C4-2B (cell line): ENCODE measurements around the gene ZNF420.

Experiments used
- ZFX ChIP-seq: fragments of 450-650 bp; IDR thresholded peaks from 2 replicates; pipeline ENCODE4 v1.6.1; 2017
- TF ChIP-seq, protein P1 (sequence below): fragments of 450-650 bp; conservative IDR thresholded peaks from 2 replicates; pipeline ENCODE4 v1.5.1; 2017; ENCODE audit warnings: mild to moderate bottlenecking

DNA sequence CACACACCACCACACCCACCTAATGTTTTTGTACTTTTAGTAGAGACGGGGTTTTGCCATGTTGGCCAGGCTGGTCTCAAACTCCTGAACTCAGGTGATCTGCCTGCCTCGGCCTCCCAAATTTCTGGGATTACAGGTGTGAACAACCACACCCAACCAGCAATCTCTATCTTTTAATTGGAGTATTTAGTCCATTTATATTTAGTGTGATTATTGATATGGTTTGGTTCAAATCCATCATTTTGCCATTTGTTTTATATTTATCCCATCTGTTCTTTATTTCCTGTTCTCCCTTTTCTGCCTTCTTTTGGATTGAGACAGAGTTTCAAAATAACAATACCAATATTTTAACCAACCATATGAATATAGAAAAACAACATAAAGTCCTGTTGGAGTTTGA lies 4.1 kb downstream of the ZNF420 start:
- TF ChIP-seq, protein P1, sequence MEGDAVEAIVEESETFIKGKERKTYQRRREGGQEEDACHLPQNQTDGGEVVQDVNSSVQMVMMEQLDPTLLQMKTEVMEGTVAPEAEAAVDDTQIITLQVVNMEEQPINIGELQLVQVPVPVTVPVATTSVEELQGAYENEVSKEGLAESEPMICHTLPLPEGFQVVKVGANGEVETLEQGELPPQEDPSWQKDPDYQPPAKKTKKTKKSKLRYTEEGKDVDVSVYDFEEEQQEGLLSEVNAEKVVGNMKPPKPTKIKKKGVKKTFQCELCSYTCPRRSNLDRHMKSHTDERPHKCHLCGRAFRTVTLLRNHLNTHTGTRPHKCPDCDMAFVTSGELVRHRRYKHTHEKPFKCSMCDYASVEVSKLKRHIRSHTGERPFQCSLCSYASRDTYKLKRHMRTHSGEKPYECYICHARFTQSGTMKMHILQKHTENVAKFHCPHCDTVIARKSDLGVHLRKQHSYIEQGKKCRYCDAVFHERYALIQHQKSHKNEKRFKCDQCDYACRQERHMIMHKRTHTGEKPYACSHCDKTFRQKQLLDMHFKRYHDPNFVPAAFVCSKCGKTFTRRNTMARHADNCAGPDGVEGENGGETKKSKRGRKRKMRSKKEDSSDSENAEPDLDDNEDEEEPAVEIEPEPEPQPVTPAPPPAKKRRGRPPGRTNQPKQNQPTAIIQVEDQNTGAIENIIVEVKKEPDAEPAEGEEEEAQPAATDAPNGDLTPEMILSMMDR, result no peak
- no peak for TF ChIP-seq ZFX
